Gastroesophageal sphincter (tissue), 3 donors: Measurements from ENCODE around the gene SLC24A5.

Source experiments
- CTCF ChIP-seq, 4 experiments: fragments of 200-600 bp in 2 of 4; fragments of 450-650 bp in 2 of 4; sonication (generic) in 1 of 4; IDR thresholded peaks; one replicate each; pipeline ENCODE4 v1.5.1; 2017 to 2019; ENCODE audit warnings: antibody characterized with exemption in 4 of 4, mild to moderate bottlenecking in 2 of 4, moderate library complexity in 2 of 4
- POLR2A ChIP-seq, 2 donors: fragments of 450-650 bp; IDR thresholded peaks; one replicate each; pipeline ENCODE4 v1.6.1; 2017; ENCODE audit warnings: antibody characterized with exemption in 2 of 2, mild to moderate bottlenecking in 2 of 2, moderate library complexity in 1 of 2
- POLR2AphosphoS5 ChIP-seq: sonication (generic); formaldehyde crosslinking; IDR thresholded peaks from one replicate; pipeline ENCODE4 v1.6.1; 2017; ENCODE audit warnings: antibody characterized with exemption

- TF ChIP-seq CTCF (IDR thresholded peaks at IDR 0.05) (no peak), POLR2AphosphoS5 (no peak), POLR2A (IDR thresholded peaks at IDR 0.05) (no peak)
These were observed 1.1 kb downstream of the SLC24A5 start for GRCh38 chr15:48121849-48122248.
